Keratinocyte (primary cell): ENCODE data around the gene CREB5.

Experiments used
- CTCF ChIP-seq, 3 experiments: IDR thresholded peaks in 1 of 3; conservative IDR thresholded peaks in 1 of 3; optimal IDR thresholded peaks in 1 of 3; 2 replicates in 2 of 3; 3 replicates in 1 of 3; pipeline versions ENCODE3 to v1.5.1; 2011; ENCODE audit warnings: low read length in 3 of 3, mild to moderate bottlenecking in 3 of 3, moderate library complexity in 2 of 3, control low read depth in 1 of 3, inconsistent platforms in 1 of 3; ENCODE audit not compliant: insufficient read depth in 2 of 3; ENCODE audit errors: extremely low read depth in 1 of 3
- EZH2 ChIP-seq: IDR thresholded peaks from one replicate; pipeline ENCODE4 v1.6.1; 2012; ENCODE audit warnings: inconsistent platforms, mild to moderate bottlenecking, low read length, moderate library complexity

DNA sequence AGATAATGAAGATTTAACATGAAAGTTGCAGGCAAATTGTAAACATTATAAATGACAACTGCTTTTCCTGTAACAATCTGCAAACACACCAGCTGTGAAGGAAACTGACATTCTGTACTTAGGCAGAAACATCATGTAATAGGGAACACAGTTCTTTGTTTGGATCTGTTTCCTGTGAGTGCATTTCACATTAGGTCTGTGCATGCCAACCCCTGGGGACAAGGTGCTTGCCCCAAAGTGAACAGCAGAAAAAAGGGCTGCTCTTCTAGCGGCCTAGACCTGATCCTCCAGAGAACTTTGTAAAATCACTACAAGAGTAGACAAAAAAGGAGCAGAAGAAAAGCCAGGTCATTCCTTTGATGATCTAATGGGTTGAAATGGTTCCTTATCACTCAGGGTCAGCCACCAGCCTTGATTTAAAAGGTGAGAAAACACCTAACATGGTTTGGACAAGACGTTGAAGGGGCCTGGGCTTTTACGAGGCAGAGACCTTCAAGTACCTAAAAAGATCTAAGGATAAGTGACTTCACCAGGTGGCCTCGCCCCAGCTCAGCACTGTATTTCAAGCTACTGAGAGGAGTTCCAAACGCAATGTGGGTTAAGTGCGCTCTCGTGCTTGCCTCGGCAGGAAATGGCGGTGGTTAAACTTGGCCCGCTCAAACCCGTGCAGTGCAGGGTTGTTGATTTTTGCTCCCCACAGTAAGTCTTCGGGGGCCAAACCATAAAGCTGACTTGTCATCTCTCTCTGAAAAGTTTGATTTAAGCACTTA, 249.7 kb downstream of the CREB5 start:
- TF ChIP-seq CTCF (optimal IDR thresholded peaks at IDR 0.05 in 1 of 3, IDR thresholded peaks at IDR 0.05 in 1 of 3, conservative IDR thresholded peaks at IDR 0.05 in 1 of 3; ENCODE audit: extremely low read depth in 1 of 3, insufficient read depth in 2 of 3, low read length in 3 of 3), result no peak
- TF ChIP-seq EZH2, result no peak
